PC-3 (cell line): ENCODE results near the gene NAA60. TPM values are rescaled to one million over a fixed set of nuclear protein-coding genes. Genes with fewer than 3 reads are reported as not detected.

Experiments used
- ATAC-seq: fragments of 200-7000 bp; cut with Tn5 transposase; 2 replicates; pipeline ENCODE4 v1.9.1; 2020; ENCODE audit warnings: mild to moderate bottlenecking, moderate library complexity
- BruUV-seq: library from RNA; stranded (reverse); fragments of 400-500 nt; replicated peaks from 2 replicates; lab custom pipeline; 2021; lab: Mats Ljungman, UMichigan
- CTCF ChIA-PET: fragments of 300-600 bp; sonication (Branson Sonifier 250); formaldehyde crosslinking; loops from one replicate; lab custom pipeline; 2022; ENCODE audit warnings: antibody characterized with exemption; lab: Charles Lee
- POLR2A ChIA-PET: fragments of 300-600 bp; sonication (Branson Sonifier 250); formaldehyde crosslinking; loops from one replicate; lab custom pipeline; 2022; ENCODE audit warnings: antibody characterized with exemption; ENCODE audit not compliant: unreplicated experiment; lab: Charles Lee
- DNase-seq: peaks from one replicate; pipeline ENCODE4 v3.0.0-alpha.2; 2015
- H2AFZ ChIP-seq: fragments of 300-600 bp; sonication (generic); 2 replicates; pipeline ENCODE4 v1.6.0; 2016; ENCODE audit warnings: antibody characterized with exemption, low read length
- H3F3A ChIP-seq: fragments of 300-600 bp; sonication (generic); one replicate; pipeline ENCODE4 v1.6.0; 2017; ENCODE audit warnings: antibody characterized with exemption, low read length, control low read depth, mild to moderate bottlenecking; ENCODE audit not compliant: unreplicated experiment
- H3K27ac ChIP-seq: fragments of 300-600 bp; sonication (generic); 2 replicates; pipeline ENCODE4 v1.5.1; 2016; ENCODE audit warnings: mild to moderate bottlenecking, low read length
- H3K27me3 ChIP-seq: fragments of 300-600 bp; sonication (generic); 2 replicates; pipeline ENCODE4 v1.6.1; 2016; ENCODE audit warnings: low read length, mixed read lengths
- H3K36me3 ChIP-seq: fragments of 300-600 bp; sonication (generic); 2 replicates; pipeline ENCODE4 v1.6.1; 2016; ENCODE audit warnings: low read depth, mixed run types, low read length, mixed read lengths
- H3K4me1 ChIP-seq: fragments of 300-600 bp; sonication (generic); 2 replicates; pipeline ENCODE4 v1.5.1; 2016; ENCODE audit warnings: low read length; ENCODE audit not compliant: insufficient read depth
- H3K4me2 ChIP-seq: fragments of 300-600 bp; sonication (generic); 2 replicates; pipeline ENCODE4 v1.6.0; 2016; ENCODE audit warnings: low read length
- H3K4me3 ChIP-seq: fragments of 300-600 bp; sonication (generic); 2 replicates; pipeline ENCODE4 v1.5.1; 2016; ENCODE audit warnings: mild to moderate bottlenecking, low read length, mixed read lengths
- H3K79me2 ChIP-seq: fragments of 300-600 bp; sonication (generic); 2 replicates; pipeline ENCODE4 v1.6.1; 2017; ENCODE audit warnings: low read length, mixed read lengths
- H3K9ac ChIP-seq: fragments of 300-600 bp; sonication (generic); 2 replicates; pipeline ENCODE4 v1.6.0; 2016; ENCODE audit warnings: mild to moderate bottlenecking, low read length
- H3K9me2 ChIP-seq: fragments of 300-600 bp; sonication (generic); replicated peaks from 2 replicates; pipeline ENCODE4 v1.6.1; 2016; ENCODE audit warnings: mixed run types, low read length, mixed read lengths
- H3K9me3 ChIP-seq: fragments of 300-600 bp; sonication (generic); 2 replicates; pipeline ENCODE4 v1.6.1; 2016; ENCODE audit warnings: low read length, mixed read lengths
- H4K20me1 ChIP-seq: fragments of 300-600 bp; sonication (generic); 2 replicates; pipeline ENCODE4 v1.6.1; 2016; ENCODE audit warnings: low read length, mixed read lengths
- CTCF ChIP-seq: fragments of 300-600 bp; sonication (generic); conservative IDR thresholded peaks from 2 replicates; pipeline ENCODE4 v1.5.1; 2017; ENCODE audit warnings: antibody characterized with exemption, low read depth, mild to moderate bottlenecking, low read length
- EZH2 ChIP-seq: fragments of 300-600 bp; sonication (generic); IDR thresholded peaks from one replicate; pipeline ENCODE4 v1.6.1; 2017; ENCODE audit warnings: antibody characterized with exemption, mild to moderate bottlenecking, low read length; ENCODE audit not compliant: unreplicated experiment
- EZH2phosphoT487 ChIP-seq: fragments of 300-600 bp; sonication (generic); IDR thresholded peaks from 2 replicates; pipeline ENCODE4 v1.6.1; 2018; ENCODE audit warnings: mild to moderate bottlenecking, antibody characterized with exemption, low read length, borderline replicate concordance
- intact Hi-C: fragments of 100-400 bp; cut with micrococcal nuclease; formaldehyde crosslinking; loops from 2 replicates; pipeline ENCODE4 v1.9.0; 2023
- total RNA-seq: library from RNA; depleted of rRNA; stranded (reverse); fragments of >200 nt; gene quantifications from 2 replicates; pipeline ENCODE4 v1.2.3, GENCODE V29; 2014

NAA60 gene
- total RNA-seq, 1 experiment from 2014 or later, result 7.6 TPM

- POLR2A ChIA-PET, result no interaction called here
- CTCF ChIA-PET, result no interaction called here
Observed at GRCh38 chr16:3486506-3487215, 43.2 kb downstream of the NAA60 start.

GRCh38 chr16:3487521-3488410, 44.3 kb downstream of the NAA60 start:
- POLR2A ChIA-PET, result no interaction called here
- no peaks in the 10 kb centered on the region for H3F3A ChIP-seq
- H3K79me2 ChIP-seq, result no peaks in the 10 kb centered on the region
- no TSS peak for BruUV-seq
- no peak overlapping the region for H3K4me2 ChIP-seq
- H4K20me1 ChIP-seq, result no peaks in the 10 kb centered on the region
- intact Hi-C loops, result no loop called here
- H3K9me3 ChIP-seq, result no peaks in the 10 kb centered on the region
- H3K4me1 ChIP-seq, result no peaks in the 10 kb centered on the region
- CTCF ChIA-PET, result no interaction called here
- no peak overlapping the region for H3K27ac ChIP-seq
- no peak for TF ChIP-seq CTCF
- TF ChIP-seq EZH2phosphoT487, result no peak
- no peak for TF ChIP-seq EZH2
- no peak for ATAC-seq
- H2AFZ ChIP-seq, result no peak overlapping the region
- no peak overlapping the region for H3K9ac ChIP-seq
- no peaks in the 10 kb centered on the region for H3K27me3 ChIP-seq
- H3K4me3 ChIP-seq, result no peak overlapping the region
- H3K9me2 ChIP-seq, result no peaks in the 10 kb centered on the region
- no peaks in the 10 kb centered on the region for H3K36me3 ChIP-seq
- no peak for DNase-seq

More at GRCh38 chr16:3486506-3487215, 43.2 kb downstream of the NAA60 start:
- H3K4me2 ChIP-seq, result no peak overlapping the region
- H3K9me2 ChIP-seq, result no peaks in the 10 kb centered on the region
- no peak overlapping the region for H2AFZ ChIP-seq
- no peaks in the 10 kb centered on the region for H4K20me1 ChIP-seq
- H3F3A ChIP-seq, result no peaks in the 10 kb centered on the region
- ATAC-seq (no peak), DNase-seq (no peak)
- BruUV-seq, result no TSS peak
- no peaks in the 10 kb centered on the region for H3K9me3 ChIP-seq
- no peak overlapping the region for H3K4me3 ChIP-seq
- no peak overlapping the region for H3K9ac ChIP-seq
- no peak overlapping the region for H3K27ac ChIP-seq
- TF ChIP-seq CTCF, result no peak
- no peak for TF ChIP-seq EZH2phosphoT487
- no peak for TF ChIP-seq EZH2
- no peaks in the 10 kb centered on the region for H3K4me1 ChIP-seq
- no peaks in the 10 kb centered on the region for H3K27me3 ChIP-seq
- H3K79me2 ChIP-seq, result no peaks in the 10 kb centered on the region
- intact Hi-C loops, result no loop called here
- H3K36me3 ChIP-seq, result no peaks in the 10 kb centered on the region

- no peaks in the 10 kb centered on the region for H3K9me3 ChIP-seq
- H3K27ac ChIP-seq, result no peak overlapping the region
- H3K4me1 ChIP-seq, result no peaks in the 10 kb centered on the region
- intact Hi-C loops, result no loop called here
- DNase-seq (no peak), ATAC-seq (no peak)
- H4K20me1 ChIP-seq, result no peaks in the 10 kb centered on the region
- no peaks in the 10 kb centered on the region for H3F3A ChIP-seq
- H2AFZ ChIP-seq, result no peak overlapping the region
- ChIA-PET CTCF (no interaction called here), POLR2A (no interaction called here)
- TF ChIP-seq EZH2phosphoT487 (no peak), CTCF (no peak), EZH2 (no peak)
- no peaks in the 10 kb centered on the region for H3K27me3 ChIP-seq
- H3K9me2 ChIP-seq, result no peaks in the 10 kb centered on the region
- BruUV-seq, result no TSS peak
- no peaks in the 10 kb centered on the region for H3K79me2 ChIP-seq
- H3K36me3 ChIP-seq, result no peaks in the 10 kb centered on the region
- H3K4me3 ChIP-seq, result no peak overlapping the region
- no peak overlapping the region for H3K4me2 ChIP-seq
- H3K9ac ChIP-seq, result no peak overlapping the region
Observed at GRCh38 chr16:3488801-3489200, 45.3 kb downstream of the NAA60 start.
